GM12892 (cell line): Measurements from ENCODE around the gene ALS2.
"Not testable (repeated sequence)": the region's sequence is repeated elsewhere in the genome, so short reads cannot be mapped to it uniquely, and the experiment has no call there.

Experiments
- DNase-seq: peaks from one replicate; pipeline ENCODE4 v3.0.0; 2011; ENCODE audit not compliant: insufficient read length
- FAIRE-seq: peaks from 2 replicates; lab custom pipeline; 2011; peaks lifted over from hg19 to GRCh38; lab: Jason Lieb, UNC
- POLR2A ChIP-seq: IDR thresholded peaks from 2 replicates; pipeline ENCODE4 v1.6.1; 2011; ENCODE audit warnings: low read depth, low read length, control low read depth
- POLR2AphosphoS5 ChIP-seq: IDR thresholded peaks from 2 replicates; pipeline ENCODE4 v1.6.1; 2011; ENCODE audit warnings: low read depth, low read length, control low read depth
- TAF1 ChIP-seq: IDR thresholded peaks from 2 replicates; pipeline ENCODE4 v1.6.1; 2011; ENCODE audit warnings: low read depth, mild to moderate bottlenecking, control low read depth, low read length, borderline replicate concordance

The ALS2 gene

GRCh38 chr2:201697899-201698298 lies 82.8 kb downstream of the ALS2 start:
- DNase-seq (no peak), FAIRE-seq (no peak)
- no peak for TF ChIP-seq TAF1

GRCh38 chr2:201696151-201696659 lies 84.5 kb downstream of the ALS2 start:
- TF ChIP-seq TAF1 (no peak), POLR2A (no peak), POLR2AphosphoS5 (no peak)
- FAIRE-seq (no peak), DNase-seq (no peak)

- TF ChIP-seq POLR2AphosphoS5 (no peak), TAF1 (no peak), POLR2A (no peak)
- no peak for FAIRE-seq
- no peak for DNase-seq
Measured at GRCh38 chr2:201685156-201685555, 95.6 kb downstream of the ALS2 start.

- FAIRE-seq (no peak), DNase-seq (no peak)
- no peak for TF ChIP-seq POLR2A
- no peak for TF ChIP-seq POLR2AphosphoS5
- no peak for TF ChIP-seq TAF1
Measured at GRCh38 chr2:201680743-201681142, 100.0 kb downstream of the ALS2 start.

GRCh38 chr2:201678401-201678800 lies 102.3 kb downstream of the ALS2 start:
- no peak for FAIRE-seq

GRCh38 chr2:201675454-201675853 lies 105.3 kb downstream of the ALS2 start:
- TF ChIP-seq TAF1, result no peak
- DNase-seq, result no peak
- FAIRE-seq, result no peak

More at GRCh38 chr2:201678401-201678800, 102.3 kb downstream of the ALS2 start:
- no peak for TF ChIP-seq POLR2A
- no peak for TF ChIP-seq POLR2AphosphoS5
- TF ChIP-seq TAF1, result no peak
- DNase-seq, result no peak

GRCh38 chr2:201674794-201675193 lies 105.9 kb downstream of the ALS2 start:
- TF ChIP-seq TAF1 (no peak), POLR2A (no peak), POLR2AphosphoS5 (no peak)
- FAIRE-seq (no peak), DNase-seq (no peak)

GRCh38 chr2:201674298-201674697 lies 106.4 kb downstream of the ALS2 start:
- no peak for DNase-seq
- TF ChIP-seq POLR2AphosphoS5, result no peak
- no peak for TF ChIP-seq TAF1
- TF ChIP-seq POLR2A, result no peak
- no peak for FAIRE-seq

- no peak for TF ChIP-seq TAF1
- TF ChIP-seq POLR2AphosphoS5, result no peak
- DNase-seq (no peak), FAIRE-seq (no peak)
Measured at GRCh38 chr2:201673546-201673945, 107.2 kb downstream of the ALS2 start.

- not testable (repeated sequence) for FAIRE-seq, DNase-seq
Measured at GRCh38 chr2:201671205-201671604, 109.5 kb downstream of the ALS2 start.

GRCh38 chr2:201669865-201670264 lies 110.9 kb downstream of the ALS2 start:
- DNase-seq, result no peak
- FAIRE-seq, result no peak
- no peak for TF ChIP-seq POLR2A
- no peak for TF ChIP-seq TAF1
- no peak for TF ChIP-seq POLR2AphosphoS5

GRCh38 chr2:201668402-201668910 lies 112.3 kb downstream of the ALS2 start:
- DNase-seq (no peak), FAIRE-seq (no peak)
- TF ChIP-seq POLR2A (no peak), TAF1 (no peak), POLR2AphosphoS5 (no peak)

- no peak for TF ChIP-seq POLR2AphosphoS5
- TF ChIP-seq TAF1, result no peak
- no peak for TF ChIP-seq POLR2A
- DNase-seq (no peak), FAIRE-seq (no peak)
Measured at GRCh38 chr2:201664334-201664733, 116.4 kb downstream of the ALS2 start.

- FAIRE-seq, result no peak
- TF ChIP-seq POLR2AphosphoS5, result no peak
- no peak for TF ChIP-seq POLR2A
- TF ChIP-seq TAF1, result no peak
- DNase-seq, result no peak
Measured at GRCh38 chr2:201661366-201661765, 119.4 kb downstream of the ALS2 start.
